Measurements from ENCODE around the gene OR9Q1. TPM values are rescaled to one million over a fixed set of nuclear protein-coding genes. Genes with fewer than 3 reads are reported as not detected.

OR9Q1 gene
- polyA plus RNA-seq, 1 donor (not counting 4 experiments of a cell fraction or from before 2014, with no cell fraction given): not detected

GRCh38 chr11:58125469-58125868 lies 101.8 kb downstream of the OR9Q1 start, which contains the start of gene OR9I1:
Gene OR9I1, minus strand, starts transcription at chr11:58125530. Its CDS starts 6,086 bp downstream, at chr11:58119444.
- Histone ChIP-seq H4K20me1 (ENCODE audit: control insufficient read depth, extremely low read depth, insufficient read depth, low read length) (no peaks in the 10 kb centered on the region), H3K4me1 (ENCODE audit: control insufficient read depth, extremely low read depth, insufficient read depth, low read length) (no peaks in the 10 kb centered on the region), H3K27me3 (ENCODE audit: control insufficient read depth, extremely low read depth, insufficient read depth, low read length) (no peaks in the 10 kb centered on the region), H3K9ac (ENCODE audit: control insufficient read depth, extremely low read depth, insufficient read depth, low read length) (no peak within 1 kb of the TSS), H3K79me2 (ENCODE audit: control insufficient read depth, insufficient read depth, low read length) (no peaks in the 10 kb centered on the region), H3K4me2 (ENCODE audit: control insufficient read depth, extremely low read depth, insufficient read depth, low read depth, low read length) (no peak within 1 kb of the TSS), H2AFZ (ENCODE audit: control insufficient read depth, low read length) (no peak within 1 kb of the TSS), H3K27ac (ENCODE audit: control insufficient read depth, insufficient read depth, low read length) (no peak within 1 kb of the TSS), H3K4me3 (ENCODE audit: control insufficient read depth in 2 of 3, extremely low read depth in 1 of 3, insufficient read depth in 2 of 3, low read depth in 1 of 3, low read length in 3 of 3) (no peak within 1 kb of the TSS), H3K36me3 (ENCODE audit: control insufficient read depth in 2 of 2, extremely low read depth in 1 of 2, insufficient read depth in 2 of 2, low read length in 2 of 2) (no peaks in the 10 kb centered on the region), H3K9me3 (ENCODE audit: control insufficient read depth, low read depth, low read length) (no peaks in the 10 kb centered on the region), H3K9me1 (ENCODE audit: control insufficient read depth, extremely low read depth, insufficient read depth, low read length) (no peaks in the 10 kb centered on the region)
- DNase-seq (ENCODE audit: low read depth, low spot score) (no peak), FAIRE-seq (no peak)
- TF ChIP-seq CTCF (optimal IDR thresholded peaks at IDR 0.05 in 1 of 3, IDR thresholded peaks at IDR 0.05 in 1 of 3, conservative IDR thresholded peaks at IDR 0.05 in 1 of 3; ENCODE audit: extremely low read depth in 1 of 3, insufficient read depth in 2 of 3, low read length in 3 of 3) (no peak), EZH2 (IDR thresholded peaks at IDR 0.05; ENCODE audit: low read length) (no peak)
- dilution Hi-C loops (cut with MboI; ENCODE audit: extremely low pct_ligation_motif_present, low sequenced_read_pairs): no loop called here

GRCh38 chr11:58127350-58127749 lies 103.7 kb downstream of the OR9Q1 start:
- dilution Hi-C loops (cut with MboI; ENCODE audit: extremely low pct_ligation_motif_present, low sequenced_read_pairs): no loop called here
- TF ChIP-seq CTCF (optimal IDR thresholded peaks at IDR 0.05 in 1 of 3, IDR thresholded peaks at IDR 0.05 in 1 of 3, conservative IDR thresholded peaks at IDR 0.05 in 1 of 3; ENCODE audit: extremely low read depth in 1 of 3, insufficient read depth in 2 of 3, low read length in 3 of 3): no peak
- TF ChIP-seq EZH2 (IDR thresholded peaks at IDR 0.05; ENCODE audit: low read length): no peak
- Histone ChIP-seq H3K27ac (ENCODE audit: control insufficient read depth, insufficient read depth, low read length) (no peak overlapping the region), H3K4me1 (ENCODE audit: control insufficient read depth, extremely low read depth, insufficient read depth, low read length) (no peaks in the 10 kb centered on the region), H3K4me2 (ENCODE audit: control insufficient read depth, extremely low read depth, insufficient read depth, low read depth, low read length) (no peak overlapping the region), H3K9ac (ENCODE audit: control insufficient read depth, extremely low read depth, insufficient read depth, low read length) (no peak overlapping the region), H3K27me3 (ENCODE audit: control insufficient read depth, extremely low read depth, insufficient read depth, low read length) (no peaks in the 10 kb centered on the region), H3K4me3 (ENCODE audit: control insufficient read depth in 2 of 3, extremely low read depth in 1 of 3, insufficient read depth in 2 of 3, low read depth in 1 of 3, low read length in 3 of 3) (no peak overlapping the region), H3K36me3 (ENCODE audit: control insufficient read depth in 2 of 2, extremely low read depth in 1 of 2, insufficient read depth in 2 of 2, low read length in 2 of 2) (no peaks in the 10 kb centered on the region), H3K9me1 (ENCODE audit: control insufficient read depth, extremely low read depth, insufficient read depth, low read length) (no peaks in the 10 kb centered on the region), H3K9me3 (ENCODE audit: control insufficient read depth, low read depth, low read length) (no peaks in the 10 kb centered on the region), H3K79me2 (ENCODE audit: control insufficient read depth, insufficient read depth, low read length) (no peaks in the 10 kb centered on the region), H2AFZ (ENCODE audit: control insufficient read depth, low read length) (no peak overlapping the region), H4K20me1 (ENCODE audit: control insufficient read depth, extremely low read depth, insufficient read depth, low read length) (no peaks in the 10 kb centered on the region)
- FAIRE-seq: no peak
- no peak for DNase-seq (ENCODE audit: low read depth, low spot score)

All from keratinocyte (primary cell).